GM18511 (cell line): Measurements from ENCODE around the gene HELB.

Source experiments
- ATAC-seq: cut with Tn5 transposase; IDR thresholded peaks from one replicate; pipeline ENCODE4 v1.9.1; 2021; ENCODE audit warnings: mild to moderate bottlenecking, moderate library complexity; ENCODE audit not compliant: unreplicated experiment

HELB gene

DNA sequence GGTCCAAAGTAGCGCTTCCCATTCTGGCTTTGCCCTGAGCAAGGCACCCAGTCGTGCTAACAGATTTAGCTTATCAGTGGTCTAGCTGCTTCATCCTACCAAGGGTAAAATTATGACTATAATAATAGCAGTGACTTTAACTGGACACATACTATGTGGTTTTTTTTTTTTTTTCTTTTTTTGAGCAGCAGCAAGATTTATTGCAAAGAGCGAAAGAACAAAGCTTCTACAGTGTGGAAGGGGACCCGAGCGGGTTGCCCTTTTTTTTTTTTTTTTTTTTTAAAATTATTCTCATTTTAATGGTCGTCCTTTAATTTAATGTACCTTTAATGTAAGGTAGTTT lies 505 bp downstream of the HELB start:
- no peak for ATAC-seq

DNA sequence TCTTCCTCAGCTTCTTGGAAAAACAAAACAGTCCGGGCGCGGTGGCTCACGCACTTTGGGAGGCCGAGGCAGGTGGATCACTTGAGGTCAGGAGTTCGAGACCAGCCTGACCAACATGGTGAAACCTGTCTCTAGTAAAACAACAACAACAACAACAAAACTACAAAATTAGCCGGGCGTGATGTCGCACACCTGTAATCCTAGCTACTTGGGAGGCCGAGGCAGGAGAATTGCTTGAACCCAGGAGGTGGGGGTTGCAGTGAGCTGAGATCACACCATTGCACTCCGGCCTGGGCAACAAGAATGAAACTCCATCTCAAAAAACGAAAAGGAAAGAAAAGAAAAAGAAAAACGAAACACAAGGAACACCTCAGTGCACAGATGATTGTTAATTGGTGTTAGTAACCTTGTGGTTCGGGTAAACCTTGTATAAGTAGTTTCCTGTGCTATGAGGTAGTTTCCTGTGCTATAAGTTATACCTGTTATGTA lies 1.1 kb downstream of the HELB start:
- ATAC-seq: peak; percentile 48

DNA sequence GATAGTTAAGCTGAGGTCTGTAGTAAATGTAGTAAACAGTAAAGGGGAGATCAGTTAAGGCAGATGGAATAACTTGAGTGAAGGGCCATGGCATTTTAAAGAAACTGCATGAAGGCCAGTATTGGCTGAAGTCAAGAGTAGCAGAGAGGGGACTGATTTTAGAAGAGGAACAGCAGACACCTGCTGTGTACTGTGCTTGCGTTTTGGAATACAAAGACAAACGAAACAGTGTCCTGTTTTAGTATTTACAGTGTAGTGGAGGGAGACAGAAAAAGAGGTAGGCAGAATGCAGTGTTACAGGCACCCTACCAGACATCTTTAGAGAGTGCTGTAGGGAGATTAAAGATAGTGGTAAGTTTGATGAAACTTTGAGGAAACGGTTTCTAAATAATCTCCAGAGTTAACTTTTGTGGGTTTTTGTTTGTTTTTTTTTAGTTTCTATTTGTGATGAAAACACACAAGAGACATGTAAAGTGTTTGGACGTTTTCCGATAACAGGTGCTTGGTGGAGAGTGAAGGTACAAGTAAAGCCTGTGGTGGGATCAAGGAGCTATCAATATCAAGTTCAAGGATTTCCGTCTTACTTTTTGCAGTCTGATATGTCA lies 2.1 kb downstream of the HELB start:
- ATAC-seq: no peak

DNA sequence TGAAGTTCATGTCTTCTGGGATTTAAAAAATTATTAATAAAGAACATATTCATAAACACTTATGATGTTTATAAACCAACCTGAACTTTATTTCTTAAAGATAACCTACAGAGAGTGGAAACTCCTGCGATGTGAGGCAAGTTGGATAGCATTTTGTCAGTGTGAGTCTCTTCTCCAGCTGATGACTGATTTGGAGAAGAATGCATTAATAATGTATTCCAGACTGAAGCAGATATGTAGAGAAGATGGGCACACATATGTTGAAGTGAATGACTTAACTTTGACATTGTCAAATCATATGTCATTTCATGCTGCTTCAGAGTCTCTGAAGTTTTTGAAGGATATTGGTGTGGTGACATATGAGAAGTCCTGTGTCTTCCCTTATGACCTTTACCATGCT lies 7.3 kb downstream of the HELB start:
- no peak for ATAC-seq

DNA sequence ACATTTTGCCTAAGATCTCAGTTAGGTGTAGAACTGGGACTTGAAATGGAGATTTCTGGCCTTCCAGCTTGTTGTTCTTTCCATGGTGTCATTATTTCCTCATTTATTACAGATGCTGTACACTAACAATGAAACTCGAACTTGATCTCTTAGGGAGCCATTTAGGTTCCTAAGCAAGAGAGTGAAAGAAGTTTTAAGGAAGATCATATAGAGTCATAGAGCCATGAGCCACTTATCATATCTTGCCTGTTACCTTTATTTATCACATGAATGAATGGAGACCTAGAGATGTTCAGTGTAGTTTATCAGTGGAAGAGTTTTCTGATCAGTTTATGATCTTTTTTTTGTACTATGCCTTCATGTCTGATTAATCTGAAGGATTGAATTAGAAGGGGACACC lies 9.9 kb downstream of the HELB start:
- ATAC-seq: no peak

DNA sequence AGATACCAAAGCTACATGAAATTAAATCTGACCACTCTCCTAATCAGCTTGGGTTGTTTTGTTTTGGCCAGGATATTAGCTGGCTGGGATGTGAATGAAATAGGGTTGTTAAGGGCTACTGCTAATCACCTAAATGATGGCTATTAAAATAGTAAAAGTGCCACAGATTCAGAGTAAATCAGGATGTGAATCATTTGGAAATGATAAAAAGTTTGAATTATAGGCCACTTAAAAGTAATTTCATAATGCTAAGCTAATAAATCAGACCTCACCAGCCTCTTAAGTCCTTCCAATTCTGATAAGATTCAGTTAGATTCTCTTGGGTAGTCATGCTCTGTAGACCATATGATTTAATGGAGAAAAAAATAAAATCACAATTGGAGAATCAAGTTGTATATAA lies 12.0 kb downstream of the HELB start:
- no peak for ATAC-seq

DNA sequence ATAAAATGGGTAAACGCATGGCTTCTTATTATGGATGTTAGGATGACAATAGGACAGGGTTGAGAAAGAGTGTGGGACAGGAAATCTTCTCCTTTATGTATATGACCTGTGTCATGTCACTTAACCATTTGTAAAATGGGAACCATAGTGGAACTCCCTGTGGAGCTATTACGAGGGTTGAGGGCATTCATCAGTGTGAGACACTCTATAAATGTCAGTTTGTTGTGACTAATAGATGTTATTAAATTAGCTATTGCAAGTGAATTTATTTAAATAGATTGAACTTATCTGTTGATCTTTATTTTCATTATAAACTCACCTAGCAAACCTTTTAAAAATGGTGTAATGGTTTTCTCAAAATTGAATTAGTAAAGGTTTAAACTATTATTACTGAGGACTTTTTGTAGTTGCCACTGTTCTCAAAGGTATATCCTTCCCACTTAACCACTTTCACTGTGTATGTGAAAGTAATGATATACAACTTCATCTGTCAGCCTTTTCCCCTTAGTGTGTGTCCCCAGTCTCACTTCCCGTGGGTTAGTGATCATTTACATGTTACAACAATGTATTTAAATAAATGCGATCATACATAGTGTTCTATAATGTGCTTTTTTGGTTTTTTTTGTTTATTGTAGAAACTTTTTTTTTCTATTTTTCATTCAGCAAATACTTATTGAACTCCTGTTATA lies 17.1 kb downstream of the HELB start:
- no peak for ATAC-seq

DNA sequence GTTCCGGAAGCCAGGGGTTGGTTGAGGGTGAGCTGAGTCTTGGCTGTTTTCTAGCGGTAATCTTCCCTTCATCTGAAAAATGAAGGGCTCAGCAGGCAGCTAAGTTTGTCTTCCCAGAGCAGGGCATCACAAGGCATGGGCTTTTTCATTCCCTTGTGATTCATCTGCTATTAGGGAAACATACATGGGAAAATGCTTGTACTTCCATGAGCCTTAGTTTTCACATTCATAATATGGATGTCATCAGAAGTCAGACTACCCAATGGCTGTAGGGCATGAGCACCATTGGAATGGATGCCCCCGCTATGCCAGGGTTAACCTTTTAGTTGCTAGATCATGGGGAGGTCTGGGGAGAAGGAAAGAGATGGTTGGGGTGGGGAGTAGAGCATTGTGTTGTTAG lies 18.7 kb downstream of the HELB start:
- no peak for ATAC-seq

DNA sequence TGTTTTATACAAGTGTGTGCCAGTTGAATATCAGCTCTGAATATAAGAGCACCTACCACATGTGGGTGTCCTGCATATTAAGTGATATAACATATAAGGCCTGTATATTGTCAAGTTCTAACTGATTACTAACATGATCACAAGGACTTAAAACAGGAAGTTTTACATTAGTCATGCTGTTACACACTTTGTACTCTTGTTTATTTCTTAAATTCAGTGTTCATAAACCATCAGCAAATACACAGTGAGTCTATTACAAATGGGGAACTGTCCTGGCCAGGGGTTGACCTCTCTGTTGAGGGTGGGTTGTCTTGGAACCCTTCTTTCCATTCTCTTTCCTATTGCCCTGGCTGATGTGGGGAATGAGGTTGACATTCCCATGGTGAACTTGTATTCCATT lies 19.1 kb downstream of the HELB start:
- ATAC-seq: no peak

DNA sequence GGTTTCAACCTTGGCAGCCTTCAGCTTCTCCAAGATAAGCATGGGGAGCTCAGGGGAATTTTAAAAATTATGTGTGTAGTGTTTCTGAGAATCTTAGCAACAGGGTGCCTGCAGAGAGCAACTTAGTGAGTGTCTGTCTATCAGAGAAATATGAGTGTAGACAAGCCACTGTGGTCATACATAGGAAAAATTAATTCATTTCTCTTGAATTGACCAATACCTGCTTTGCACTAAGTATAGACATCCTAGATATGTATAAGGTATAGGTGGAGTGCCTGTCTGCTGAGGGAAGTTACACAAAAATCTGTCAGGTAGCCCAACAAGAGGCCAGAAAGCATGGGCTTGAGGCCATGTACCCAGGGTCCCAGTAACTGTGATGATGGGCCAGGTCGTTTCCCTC lies 20.7 kb downstream of the HELB start:
- no peak for ATAC-seq

DNA sequence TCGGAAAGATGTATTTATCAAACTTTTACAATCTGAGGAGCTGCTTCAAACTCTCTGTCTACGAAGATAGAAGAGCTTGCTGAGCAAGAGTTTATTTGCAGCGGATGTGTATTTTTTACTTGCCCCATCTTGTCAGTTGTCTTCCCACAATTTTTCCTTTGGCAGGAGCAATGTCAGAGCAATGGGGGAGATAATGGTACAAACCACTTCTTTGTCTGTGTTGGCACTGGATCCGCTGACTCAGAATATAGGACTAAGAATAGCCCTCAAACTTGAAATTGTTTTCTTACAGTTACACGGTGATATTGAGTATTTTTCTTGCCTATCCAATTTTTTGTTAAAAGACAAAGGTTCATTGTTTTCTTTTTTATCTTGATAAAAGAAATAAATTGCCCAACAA lies 27.6 kb downstream of the HELB start:
- no peak for ATAC-seq

DNA sequence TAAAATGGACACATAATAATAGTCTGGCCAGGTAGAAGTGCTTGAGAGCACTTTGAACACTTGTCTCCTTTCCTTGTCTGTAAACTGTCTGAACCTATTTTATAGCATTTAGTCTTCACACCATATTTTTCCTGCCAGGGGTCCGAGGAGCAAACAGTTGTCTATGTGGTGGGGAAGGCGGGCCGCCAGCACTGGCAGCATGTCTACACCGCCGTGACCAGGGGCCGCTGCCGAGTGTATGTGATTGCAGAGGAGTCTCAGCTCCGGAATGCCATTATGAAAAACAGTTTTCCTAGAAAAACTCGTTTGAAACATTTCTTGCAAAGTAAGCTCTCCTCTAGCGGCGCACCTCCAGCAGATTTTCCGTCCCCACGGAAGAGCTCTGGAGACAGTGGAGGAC lies 28.7 kb downstream of the HELB start:
- ATAC-seq: no peak

DNA sequence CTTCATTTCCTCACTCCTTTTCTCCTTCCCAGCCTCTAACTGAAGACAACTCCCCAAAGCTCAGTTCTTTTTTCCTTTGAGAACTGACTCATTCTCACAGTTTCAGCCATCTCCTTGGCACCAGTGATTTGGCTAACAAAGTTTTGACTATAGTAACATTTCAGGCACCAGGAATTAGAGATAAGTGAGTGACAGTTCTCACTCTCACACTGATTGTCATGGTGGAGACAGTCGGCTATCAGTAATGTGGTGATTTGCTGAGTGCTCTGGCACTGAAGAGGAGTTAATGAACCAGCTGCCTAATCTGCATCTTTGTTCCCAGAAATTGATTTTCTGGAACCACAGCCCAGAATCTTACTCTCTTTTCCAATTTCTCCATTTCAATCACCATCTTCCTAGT lies 29.5 kb downstream of the HELB start:
- no peak for ATAC-seq

DNA sequence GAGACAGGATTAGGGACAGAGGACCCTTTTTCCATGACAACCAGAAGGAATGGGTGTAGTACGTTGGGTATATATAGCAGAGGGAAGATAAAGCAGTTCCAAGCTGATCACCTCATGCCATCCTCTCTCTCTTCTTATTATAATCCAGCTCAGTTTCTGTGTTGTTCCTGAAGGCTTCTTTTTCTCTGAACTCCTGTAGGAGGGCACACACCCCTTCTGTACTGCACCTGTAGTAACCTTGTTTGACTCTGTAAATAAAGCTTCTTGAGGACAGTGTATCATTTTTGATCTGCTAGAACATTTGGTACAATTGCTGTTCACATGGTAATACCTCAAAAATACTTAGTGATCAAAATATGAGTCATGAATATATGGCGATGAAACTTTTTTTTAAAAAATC lies 33.5 kb downstream of the HELB start:
- ATAC-seq: no peak

DNA sequence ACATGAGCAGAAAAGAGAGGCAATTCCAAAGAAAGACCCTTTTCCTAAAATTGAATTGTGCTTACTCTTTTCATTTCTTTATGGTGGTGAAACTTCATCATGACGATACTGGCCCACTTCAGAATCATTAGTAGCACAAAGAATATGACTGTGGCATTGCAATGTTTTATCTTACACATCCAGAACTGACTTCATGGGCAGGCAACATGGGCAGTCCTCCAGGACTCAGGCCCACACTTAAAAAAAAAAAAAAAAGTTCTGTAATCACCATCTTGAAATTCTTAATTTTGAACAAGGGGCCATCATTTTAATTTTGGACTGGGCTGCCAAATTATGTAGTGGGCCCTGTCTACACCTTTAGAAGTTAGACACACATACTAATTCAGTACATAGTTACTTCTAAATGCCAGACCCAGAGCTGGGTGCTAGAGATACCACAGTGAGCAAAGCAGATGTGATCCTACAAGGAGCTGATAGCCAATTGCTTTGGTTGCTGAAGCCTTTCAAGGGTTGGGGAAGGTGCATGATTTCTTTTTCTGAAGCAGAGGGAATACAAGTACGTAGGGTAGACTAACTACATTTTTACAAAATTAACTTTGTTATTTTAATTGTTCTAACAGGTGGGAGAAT lies 35.2 kb downstream of the HELB start:
- no peak for ATAC-seq

DNA sequence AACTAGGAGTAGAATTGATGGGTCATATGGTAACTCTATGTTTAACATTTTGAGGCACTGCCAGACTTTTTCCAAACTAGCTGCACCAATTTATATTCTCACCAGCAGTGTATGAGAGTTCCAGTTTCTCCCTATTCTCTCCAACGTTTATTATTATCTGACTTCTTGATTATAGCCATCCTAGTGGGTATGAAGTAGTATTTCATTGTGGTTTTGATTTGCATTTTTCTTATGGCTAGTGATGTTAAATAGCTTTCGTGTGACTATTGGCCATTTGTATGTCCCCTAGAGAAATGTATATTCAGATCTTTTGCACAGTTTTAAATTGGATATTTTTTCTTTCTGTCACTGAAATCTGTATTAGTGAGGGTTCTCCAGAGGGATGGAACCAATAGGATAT lies 37.8 kb downstream of the HELB start:
- ATAC-seq: no peak

DNA sequence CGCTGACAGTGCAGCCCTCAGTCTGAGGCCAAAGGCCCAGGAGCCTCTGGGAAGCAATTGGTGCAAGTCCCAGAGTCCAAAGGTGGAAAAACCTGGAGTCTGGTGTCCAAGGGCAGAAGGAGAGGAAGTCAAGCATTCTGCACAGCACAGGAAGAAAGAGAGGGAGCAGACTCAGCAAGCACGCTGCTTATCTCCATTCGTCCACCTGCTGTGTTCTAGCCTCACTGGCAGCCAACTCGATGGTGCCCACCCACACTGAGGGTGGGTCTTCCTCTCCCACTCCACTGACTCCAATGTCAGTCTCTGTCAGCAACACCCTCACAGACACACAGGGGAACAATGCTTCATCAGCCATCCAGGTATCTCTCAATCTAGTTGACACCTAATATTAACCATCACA lies 38.8 kb downstream of the HELB start:
- no peak for ATAC-seq

DNA sequence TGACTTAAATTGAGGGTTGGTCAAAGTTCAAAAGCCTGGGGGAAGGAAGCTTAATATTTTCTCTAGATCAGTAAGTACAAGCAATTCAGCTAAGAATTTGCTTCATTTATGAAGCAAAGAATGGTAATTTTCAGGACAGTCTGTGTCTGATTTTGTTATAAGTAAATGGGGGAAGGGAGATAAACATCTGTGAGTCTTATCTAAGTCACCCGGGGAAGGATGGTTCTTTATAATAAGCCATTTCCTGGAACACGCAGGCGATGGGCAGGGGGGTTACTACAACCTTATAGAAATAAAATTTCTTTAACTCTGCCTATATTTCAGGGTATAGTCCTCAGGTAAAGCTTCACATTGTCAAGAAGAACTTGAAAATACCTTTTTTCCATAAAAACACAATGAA lies 42.9 kb downstream of the HELB start:
- no peak for ATAC-seq

DNA sequence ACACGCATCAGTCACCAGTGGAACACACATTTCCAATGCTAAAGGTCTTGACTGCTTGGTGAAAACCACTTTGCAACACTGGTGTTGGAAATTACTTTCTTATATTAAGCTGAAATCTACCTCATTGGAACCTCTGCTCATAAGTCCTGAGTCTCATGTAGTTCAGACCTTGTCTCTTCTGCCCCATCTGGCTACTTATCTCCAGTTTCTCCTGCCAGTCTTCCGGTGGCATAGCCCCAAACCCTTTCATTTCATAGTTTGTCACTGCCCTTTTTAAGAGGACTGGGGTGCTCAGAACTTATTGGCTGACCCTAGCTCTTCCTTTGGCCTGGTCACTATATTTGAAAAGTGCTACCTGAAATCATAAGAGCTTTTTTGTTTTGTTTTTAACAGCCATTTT lies 43.7 kb downstream of the HELB start:
- ATAC-seq: no peak

DNA sequence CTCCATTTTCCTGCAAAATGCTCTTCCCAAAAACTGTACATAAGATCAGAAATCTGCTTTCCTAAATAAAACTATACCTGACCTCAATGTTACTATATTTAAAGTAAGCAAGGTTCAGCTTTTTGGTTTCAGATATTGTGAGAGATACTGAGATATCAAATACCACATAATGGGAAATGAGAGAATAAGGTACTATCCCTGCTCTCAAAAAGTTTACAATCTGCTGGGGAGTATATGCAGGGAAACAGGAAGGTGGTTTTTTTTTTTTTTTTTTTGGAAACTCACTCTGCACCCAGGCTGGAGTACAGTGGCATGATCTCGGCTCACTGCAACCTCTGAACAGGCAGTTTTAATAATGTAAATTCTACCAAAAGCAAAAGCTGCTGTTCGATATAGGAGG lies 49.0 kb downstream of the HELB start:
- no peak for ATAC-seq

DNA sequence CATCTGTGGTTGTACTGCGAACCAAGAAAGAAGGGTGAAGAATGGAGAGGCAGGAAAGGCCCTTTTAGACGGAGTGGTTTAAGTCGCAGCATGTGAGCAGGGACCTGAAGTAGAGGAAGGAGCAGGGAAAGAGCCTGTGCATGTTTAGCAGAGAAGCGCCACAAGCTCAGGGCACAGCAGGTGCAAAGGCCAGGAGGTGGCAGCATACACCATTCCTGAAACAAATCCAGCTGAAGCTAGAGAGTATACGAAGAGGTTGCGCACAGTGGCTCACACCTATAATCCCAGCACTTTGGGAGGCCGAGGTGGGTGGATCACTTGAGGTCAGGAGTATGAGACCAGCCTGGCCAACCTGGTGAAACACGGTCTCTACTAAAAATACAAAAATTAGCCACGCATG lies 49.9 kb downstream of the HELB start:
- no peak for ATAC-seq

DNA sequence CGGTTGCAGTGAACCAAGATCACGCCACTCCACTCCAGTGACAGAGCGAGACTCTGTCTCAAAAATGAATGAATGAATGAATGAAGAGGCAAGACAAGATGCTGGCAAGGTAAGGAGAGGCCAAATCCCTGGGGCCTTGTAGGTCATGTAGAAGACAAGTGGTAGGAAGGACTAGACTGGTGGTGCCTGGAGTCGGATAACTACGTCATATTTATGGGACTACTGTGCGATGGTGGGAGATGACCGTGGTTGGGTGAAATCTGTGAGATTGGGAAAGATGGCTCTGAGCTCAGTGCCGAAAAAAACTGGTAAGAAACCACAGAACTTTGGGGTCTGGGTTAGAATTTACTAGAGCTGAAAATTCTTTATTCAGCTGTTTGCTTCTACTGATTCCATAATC lies 50.6 kb downstream of the HELB start:
- ATAC-seq: no peak

DNA sequence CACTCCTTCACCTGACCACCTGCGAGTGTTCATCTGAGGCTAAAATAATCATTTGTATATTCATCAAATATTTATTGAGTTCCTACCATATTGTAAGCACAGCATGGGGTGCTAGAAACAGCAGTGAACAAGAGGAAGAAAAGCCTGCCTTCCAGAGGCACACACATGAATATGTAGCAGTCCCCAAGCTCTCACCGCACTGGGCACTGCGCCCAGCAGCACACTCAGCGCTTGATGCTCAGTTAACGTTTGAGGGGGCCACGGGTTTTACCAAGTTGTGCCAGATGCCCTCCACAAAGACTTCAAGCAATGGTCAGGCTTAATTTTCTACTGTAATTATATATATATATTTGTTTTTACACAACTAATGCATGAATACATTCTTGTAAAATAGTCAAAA lies 52.0 kb downstream of the HELB start:
- ATAC-seq: no peak
